Activated CD8-positive, alpha-beta T cell treated with anti-CD3 and anti-CD28 coated beads for 36 hours (primary cell): ENCODE measurements around the gene C22orf15. TPM values are rescaled to one million over a fixed set of nuclear protein-coding genes. Genes with fewer than 3 reads are reported as not detected.

Experiments used
- ATAC-seq: fragments of 200-7000 bp; cut with Tn5 transposase; one replicate; pipeline ENCODE4 v1.10.0; 2021; ENCODE audit warnings: mild to moderate bottlenecking, moderate library complexity
- CTCF ChIA-PET: fragments of 350-600 bp; sonication (Branson Sonifier 250); formaldehyde crosslinking; loops from one replicate; lab custom pipeline; 2021; ENCODE audit warnings: antibody characterized with exemption; lab: Charles Lee
- POLR2A ChIA-PET: fragments of 350-600 bp; sonication (Branson Sonifier 250); formaldehyde crosslinking; loops from one replicate; lab custom pipeline; 2021; ENCODE audit warnings: antibody characterized with exemption; lab: Charles Lee
- DNase-seq: peaks from one replicate; pipeline ENCODE4 v3.0.0-alpha.2; 2020
- H3K27ac Mint-ChIP-seq: one replicate; pipeline ENCODE4 v1.8.0; 2021; ENCODE audit warnings: mild to moderate bottlenecking, mixed read lengths
- H3K27me3 Mint-ChIP-seq: one replicate; pipeline ENCODE4 v1.8.0; 2021; ENCODE audit warnings: mixed read lengths
- H3K36me3 Mint-ChIP-seq: one replicate; pipeline ENCODE4 v1.8.0; 2021; ENCODE audit warnings: low read depth, mixed read lengths
- H3K4me1 Mint-ChIP-seq: one replicate; pipeline ENCODE4 v1.8.0; 2021; ENCODE audit warnings: low read depth, mixed read lengths
- H3K4me3 Mint-ChIP-seq: one replicate; pipeline ENCODE4 v1.8.0; 2021; ENCODE audit warnings: mild to moderate bottlenecking, moderate library complexity, mixed read lengths
- H3K9me3 Mint-ChIP-seq: one replicate; pipeline ENCODE4 v1.8.0; 2021; ENCODE audit warnings: mixed read lengths
- CTCF ChIP-seq: fragments of 200-600 bp; IDR thresholded peaks from one replicate; pipeline ENCODE4 v1.8.0; 2022; ENCODE audit warnings: antibody characterized with exemption, mild to moderate bottlenecking
- intact Hi-C: fragments of 100-400 bp; cut with micrococcal nuclease; formaldehyde crosslinking; loops from one replicate; pipeline ENCODE4 v1.10.0; 2022
- total RNA-seq, 2 experiments: library from RNA; stranded (reverse); gene quantifications; one replicate each; pipeline ENCODE4 v1.2.3, GENCODE V29; 2021

C22orf15 gene
- total RNA-seq, 2 experiments from 2014 or later: 1.1 to 2.1 TPM

GRCh38 chr22:23744001-23744400, 18.8 kb upstream of the C22orf15 start:
- Mint-ChIP-seq H3K4me1 (no peaks in the 10 kb centered on the region), H3K36me3 (peaks cover 24% of the 10 kb centered on the region), H3K27me3 (no peaks in the 10 kb centered on the region), H3K9me3 (peaks cover 11% of the 10 kb centered on the region), H3K27ac (no peak overlapping the region), H3K4me3 (no peak overlapping the region)
- TF ChIP-seq CTCF: no peak
- ChIA-PET CTCF (interaction anchor here (1.3 kb wide), 1 partner anchor 11 kb away, joined by 3 read pairs; no protein-coding TSS in a partner anchor), POLR2A (interaction anchor here (1.7 kb wide), 1 partner anchor 27 kb away, joined by 6 read pairs; no protein-coding TSS in a partner anchor)
- intact Hi-C loops: no loop called here
- no peak for ATAC-seq
- DNase-seq: no peak

DNA sequence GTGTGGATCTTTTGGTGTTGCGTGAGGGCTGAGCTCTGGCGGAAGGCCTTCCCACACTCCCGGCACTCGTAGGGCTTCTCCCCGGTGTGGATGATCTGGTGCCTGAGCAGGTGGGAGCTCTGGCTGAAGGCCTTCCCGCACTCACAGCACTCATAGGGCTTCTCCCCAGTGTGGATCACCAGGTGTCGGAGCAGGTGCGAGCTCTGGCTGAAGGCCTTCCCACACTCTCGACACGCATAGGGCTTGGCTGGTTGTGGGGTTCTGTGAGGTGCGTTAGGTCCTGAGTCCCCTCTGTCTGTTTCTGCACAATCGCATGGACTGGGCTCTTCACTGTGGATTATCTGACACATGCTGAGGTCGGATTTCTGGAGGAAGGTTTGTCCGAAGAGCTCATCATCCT, 18.3 kb upstream of the C22orf15 start:
- H3K36me3 Mint-ChIP-seq: peaks cover 24% of the 10 kb centered on the region
- no peak for ATAC-seq
- H3K4me3 Mint-ChIP-seq: no peak overlapping the region
- ChIA-PET CTCF (interaction anchor here (1.2 kb wide), 1 partner anchor 27 kb away, joined by 3 read pairs; no protein-coding TSS in a partner anchor), POLR2A (interaction anchor here (1.7 kb wide), 1 partner anchor 27 kb away, joined by 6 read pairs; no protein-coding TSS in a partner anchor)
- H3K9me3 Mint-ChIP-seq: peaks cover 11% of the 10 kb centered on the region
- intact Hi-C loops: no loop called here
- no peak for DNase-seq
- TF ChIP-seq CTCF: no peak
- H3K27me3 Mint-ChIP-seq: no peaks in the 10 kb centered on the region
- H3K4me1 Mint-ChIP-seq: no peaks in the 10 kb centered on the region
- no peak overlapping the region for H3K27ac Mint-ChIP-seq

DNA sequence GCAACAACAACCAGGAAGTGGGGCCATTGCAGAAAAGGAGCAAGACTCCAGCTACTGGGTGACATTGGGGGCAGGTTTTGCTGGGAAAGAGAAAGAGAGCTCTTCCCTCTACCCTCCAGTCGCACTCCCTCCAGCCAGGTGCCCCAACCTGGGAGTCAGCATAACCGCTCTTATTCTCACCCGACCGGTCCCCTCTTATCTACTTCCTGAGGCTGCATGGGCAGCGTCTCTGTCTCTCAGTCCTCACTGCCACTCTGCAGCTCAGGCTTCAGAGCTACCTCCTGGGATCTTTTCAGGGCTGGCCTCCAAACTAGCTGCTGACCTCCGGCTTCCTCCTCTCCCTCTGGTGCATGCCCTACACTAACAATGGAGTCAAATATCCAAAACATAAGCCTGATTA, 17.0 kb upstream of the C22orf15 start:
- POLR2A ChIA-PET: no interaction called here
- Mint-ChIP-seq H3K4me3 (no peak overlapping the region), H3K9me3 (peaks cover 11% of the 10 kb centered on the region), H3K36me3 (peaks cover 24% of the 10 kb centered on the region), H3K4me1 (peaks cover 10% of the 10 kb centered on the region), H3K27me3 (no peaks in the 10 kb centered on the region), H3K27ac (no peak overlapping the region)
- no peak for DNase-seq
- TF ChIP-seq CTCF: no peak
- intact Hi-C loops: no loop called here
- no peak for ATAC-seq
- CTCF ChIA-PET: interaction anchor here (1.2 kb wide), 1 partner anchor 26 kb away, joined by 3 read pairs; no protein-coding TSS in a partner anchor

DNA sequence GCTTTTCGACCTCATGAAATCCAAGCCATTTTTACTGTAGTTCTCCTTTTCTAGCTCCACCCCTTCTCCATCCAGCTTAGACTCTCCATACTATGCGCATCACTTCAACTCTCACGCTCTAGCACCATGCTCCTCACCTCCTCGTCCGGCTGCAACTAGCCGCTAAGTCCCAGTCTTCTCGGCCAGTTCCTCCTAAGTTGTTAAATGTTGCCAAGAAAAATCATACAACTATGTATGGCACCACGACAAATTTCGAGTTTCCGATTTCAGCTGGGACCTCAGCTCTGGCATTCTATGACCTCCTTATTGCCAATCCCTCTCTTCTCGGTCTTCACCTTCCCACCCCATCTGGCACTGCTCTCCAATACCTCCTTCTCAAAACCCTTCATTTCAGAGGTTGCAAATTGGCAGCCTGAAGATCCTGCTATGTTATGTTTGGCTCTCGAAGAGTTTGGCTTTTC, 12.9 kb upstream of the C22orf15 start:
- no peak for TF ChIP-seq CTCF
- peaks cover 4% of the 10 kb centered on the region for H3K9me3 Mint-ChIP-seq
- intact Hi-C loops: no loop called here
- H3K27ac Mint-ChIP-seq: no peak overlapping the region
- CTCF ChIA-PET: interaction anchor here (0.6 to 1.2 kb wide), 2 partner anchors 53 to 100 kb away, joined by 3 read pairs; no protein-coding TSS in a partner anchor
- H3K4me1 Mint-ChIP-seq: peaks cover 15% of the 10 kb centered on the region
- no peak for ATAC-seq
- H3K27me3 Mint-ChIP-seq: no peaks in the 10 kb centered on the region
- POLR2A ChIA-PET: interaction anchor here (1.1 to 2.7 kb wide), 2 partner anchors 13 to 17 kb away, joined by 3 to 19 read pairs; partner anchors contain the start of gene C22orf15
- DNase-seq: no peak
- H3K36me3 Mint-ChIP-seq: peaks cover 6% of the 10 kb centered on the region
- peak overlapping the region; percentile 80 for H3K4me3 Mint-ChIP-seq

DNA sequence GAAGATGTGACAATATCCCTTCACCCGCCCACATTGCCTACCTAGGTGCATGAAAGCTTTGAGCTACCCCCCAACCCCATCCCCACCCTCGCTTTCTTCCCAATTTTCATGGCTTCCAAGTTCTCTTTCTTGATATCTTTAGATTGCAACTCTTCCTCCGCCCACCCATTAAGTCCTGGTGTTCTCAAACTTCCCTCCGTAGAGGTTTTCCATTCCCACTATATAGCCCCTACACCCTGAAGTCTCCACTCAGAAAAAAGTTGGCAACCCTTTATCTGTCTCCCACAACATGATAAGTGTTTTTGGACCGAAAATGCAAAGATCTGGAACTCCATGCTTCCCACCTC, 12.4 kb upstream of the C22orf15 start:
- H3K36me3 Mint-ChIP-seq: peaks cover 3% of the 10 kb centered on the region
- peak overlapping the region; percentile 80 for H3K4me3 Mint-ChIP-seq
- H3K27me3 Mint-ChIP-seq: no peaks in the 10 kb centered on the region
- ChIA-PET POLR2A (interaction anchor here (1.1 to 2.7 kb wide), 3 partner anchors 10 to 17 kb away, joined by 3 to 19 read pairs (median 5); partner anchors contain the start of gene C22orf15), CTCF (interaction anchor here (1.2 to 1.4 kb wide), 2 partner anchors 19 to 53 kb away, joined by 3 read pairs; no protein-coding TSS in a partner anchor)
- peaks cover 15% of the 10 kb centered on the region for H3K4me1 Mint-ChIP-seq
- intact Hi-C loops: no loop called here
- H3K9me3 Mint-ChIP-seq: no peaks in the 10 kb centered on the region
- DNase-seq (no peak), ATAC-seq (no peak)
- H3K27ac Mint-ChIP-seq: peak overlapping the region; percentile 46
- no peak for TF ChIP-seq CTCF
